ENCODE measurements around the gene UBN2.

- TF ChIP-seq ZBTB48 (tag by site-specific recombination; IDR thresholded peaks at IDR 0.05) (no peak), CTCF (tag by site-specific recombination; IDR thresholded peaks at IDR 0.05) (no peak)
These were observed 99.4 kb downstream of the UBN2 start for GRCh38 chr7:139330333-139331030.
